C4-2B (cell line): ENCODE data around the gene HCN4.

Experiments used
- CTCF ChIP-seq: fragments of 450-650 bp; conservative IDR thresholded peaks from 2 replicates; pipeline ENCODE4 v1.5.1; 2017; ENCODE audit warnings: mild to moderate bottlenecking
- ZFX ChIP-seq: fragments of 450-650 bp; IDR thresholded peaks from 2 replicates; pipeline ENCODE4 v1.6.1; 2017

GRCh38 chr15:73386238-73386637 lies 17.5 kb upstream of the HCN4 start:
- TF ChIP-seq CTCF (no peak), ZFX (no peak)
